ENCODE results near the gene F12. TPM values are rescaled to one million over a fixed set of nuclear protein-coding genes. Genes with fewer than 3 reads are reported as not detected.

The F12 gene
- total RNA-seq, 1 experiment from 2014 or later = 13.4 TPM

GRCh38 chr5:177396078-177396477 lies 13.3 kb downstream of the F12 start:
- Histone ChIP-seq H3K36me3 (ENCODE audit: control insufficient read depth, insufficient read depth, low read length) (no peaks in the 10 kb centered on the region), H3K27me3 (ENCODE audit: control insufficient read depth, insufficient read depth, low read length) (no peaks in the 10 kb centered on the region), H3K4me1 (ENCODE audit: control insufficient read depth, insufficient read depth, low read length) (no peaks in the 10 kb centered on the region), H3K27ac (ENCODE audit: low read length) (no peak overlapping the region), H3K4me3 (ENCODE audit: low read depth in 2 of 2, low read length in 2 of 2) (no peak overlapping the region), H3K9me3 (ENCODE audit: control insufficient read depth, insufficient read depth, low read depth, low read length) (no peaks in the 10 kb centered on the region)
- ATAC-seq (no peak), DNase-seq (ENCODE audit: low read depth, low spot score) (no peak)
- no peak for TF ChIP-seq TCF7L2 (IDR thresholded peaks at IDR 0.05; ENCODE audit: low read depth, low read length)
- no peak for TF ChIP-seq POLR2AphosphoS5 (IDR thresholded peaks at IDR 0.05; ENCODE audit: low read depth, low read length)
- no peak for TF ChIP-seq SIN3A (IDR thresholded peaks at IDR 0.05; ENCODE audit: borderline replicate concordance, insufficient read depth, low read depth, low read length)
- TF ChIP-seq CTCF (IDR thresholded peaks at IDR 0.05) = no peak
- TF ChIP-seq REST (IDR thresholded peaks at IDR 0.05; ENCODE audit: insufficient read depth in 1 of 2, low read depth in 2 of 2, low read length in 1 of 2) = no peak
- BruUV-seq (replicated peaks) = no TSS peak
- intact Hi-C loops (cut with micrococcal nuclease; ENCODE audit: unreplicated experiment) = no loop called here
- CTCF ChIA-PET = no interaction called here
- in situ Hi-C loops (cut with HindIII; ENCODE audit: low pct_unique_long_range_greater_than_20kb, low sequenced_read_pairs) = no loop called here
- POLR2A ChIA-PET = no interaction called here

GRCh38 chr5:177393990-177394389 lies 15.4 kb downstream of the F12 start:
- POLR2A ChIA-PET = no interaction called here
- Histone ChIP-seq H3K27ac (ENCODE audit: low read length) (no peak overlapping the region), H3K27me3 (ENCODE audit: control insufficient read depth, insufficient read depth, low read length) (no peaks in the 10 kb centered on the region), H3K9me3 (ENCODE audit: control insufficient read depth, insufficient read depth, low read depth, low read length) (no peaks in the 10 kb centered on the region), H3K4me1 (ENCODE audit: control insufficient read depth, insufficient read depth, low read length) (peaks cover 3% of the 10 kb centered on the region; the same call in 1 of the 2 replicates), H3K4me3 (ENCODE audit: low read depth in 2 of 2, low read length in 2 of 2) (no peak overlapping the region), H3K36me3 (ENCODE audit: control insufficient read depth, insufficient read depth, low read length) (no peaks in the 10 kb centered on the region)
- CTCF ChIA-PET = no interaction called here
- in situ Hi-C loops (cut with HindIII; ENCODE audit: low pct_unique_long_range_greater_than_20kb, low sequenced_read_pairs) (no loop called here), intact Hi-C loops (cut with micrococcal nuclease; ENCODE audit: unreplicated experiment) (loop anchor here (5.0 kb wide), 1 partner anchor 103 kb away; the partner anchor contains the start of gene PDLIM7)
- DNase-seq (ENCODE audit: low read depth, low spot score) (no peak), ATAC-seq (no peak)
- BruUV-seq (replicated peaks) = no TSS peak
- TF ChIP-seq REST (IDR thresholded peaks at IDR 0.05; ENCODE audit: insufficient read depth in 1 of 2, low read depth in 2 of 2, low read length in 1 of 2) (no peak), POLR2AphosphoS5 (IDR thresholded peaks at IDR 0.05; ENCODE audit: low read depth, low read length) (no peak)

Measured in Panc1 (cell line).